GM19023 (cell line): ENCODE results near the gene PPME1.
"Not testable (repeated sequence)": the region's sequence is repeated elsewhere in the genome, so short reads cannot be mapped to it uniquely, and the experiment has no call there.

Source experiments
- ATAC-seq: cut with Tn5 transposase; IDR thresholded peaks from one replicate; pipeline ENCODE4 v1.9.1; 2021; ENCODE audit warnings: mild to moderate bottlenecking, moderate library complexity; ENCODE audit not compliant: unreplicated experiment

Gene PPME1, protein sequence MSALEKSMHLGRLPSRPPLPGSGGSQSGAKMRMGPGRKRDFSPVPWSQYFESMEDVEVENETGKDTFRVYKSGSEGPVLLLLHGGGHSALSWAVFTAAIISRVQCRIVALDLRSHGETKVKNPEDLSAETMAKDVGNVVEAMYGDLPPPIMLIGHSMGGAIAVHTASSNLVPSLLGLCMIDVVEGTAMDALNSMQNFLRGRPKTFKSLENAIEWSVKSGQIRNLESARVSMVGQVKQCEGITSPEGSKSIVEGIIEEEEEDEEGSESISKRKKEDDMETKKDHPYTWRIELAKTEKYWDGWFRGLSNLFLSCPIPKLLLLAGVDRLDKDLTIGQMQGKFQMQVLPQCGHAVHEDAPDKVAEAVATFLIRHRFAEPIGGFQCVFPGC

DNA sequence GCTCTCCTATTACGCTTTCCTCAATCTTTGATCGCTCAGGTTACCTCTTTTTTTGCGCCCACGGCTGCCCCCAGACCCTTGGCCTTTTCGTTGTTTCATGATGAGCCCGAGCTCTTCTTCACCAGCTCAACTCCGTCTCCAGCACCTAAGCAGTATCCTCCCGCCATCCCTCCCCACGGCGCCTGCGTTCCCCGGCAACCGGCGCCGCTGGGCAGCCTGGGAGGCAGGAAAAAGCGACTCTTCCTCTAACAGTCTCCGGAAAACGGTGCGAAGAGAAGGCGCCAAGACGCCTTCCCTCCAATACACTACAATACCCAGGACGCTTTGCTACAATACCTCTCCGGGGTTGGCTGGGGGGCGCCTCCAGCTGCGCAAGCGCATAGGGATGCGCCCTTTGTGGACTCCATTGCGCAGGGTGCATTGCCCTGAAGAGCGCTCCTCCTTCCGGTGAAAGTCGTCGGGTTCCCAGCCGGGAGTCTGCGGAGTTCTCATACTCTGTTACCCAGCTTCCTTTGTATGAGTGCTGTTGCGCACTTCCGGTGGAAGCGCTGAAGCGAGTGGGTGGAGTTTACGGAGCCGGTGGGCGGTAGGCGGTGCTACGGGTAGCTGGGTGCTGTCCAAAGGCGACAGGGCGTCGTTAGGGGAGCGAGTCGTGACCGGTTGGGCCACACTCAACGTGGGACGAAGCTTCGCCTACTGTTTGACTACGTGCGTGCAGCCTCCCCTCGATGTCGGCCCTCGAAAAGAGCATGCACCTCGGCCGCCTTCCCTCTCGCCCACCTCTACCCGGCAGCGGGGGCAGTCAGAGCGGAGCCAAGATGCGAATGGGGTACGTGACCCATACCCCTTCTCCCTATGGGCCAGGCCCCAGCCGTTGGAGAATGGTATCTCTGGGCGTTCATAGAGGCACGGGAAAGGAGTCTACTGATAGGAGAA is at the start of gene PPME1, which contains the start of gene C2CD3:
Gene PPME1 (plus strand): TSS at position 596 of the 936 bp plus-strand sequence. CDS start 133 bp downstream, at position 729.
Gene C2CD3 (minus strand): TSS at position 309 of the 936 bp plus-strand sequence. CDS start 210 bp downstream, at position 99.
- ATAC-seq: peak; percentile 95

DNA sequence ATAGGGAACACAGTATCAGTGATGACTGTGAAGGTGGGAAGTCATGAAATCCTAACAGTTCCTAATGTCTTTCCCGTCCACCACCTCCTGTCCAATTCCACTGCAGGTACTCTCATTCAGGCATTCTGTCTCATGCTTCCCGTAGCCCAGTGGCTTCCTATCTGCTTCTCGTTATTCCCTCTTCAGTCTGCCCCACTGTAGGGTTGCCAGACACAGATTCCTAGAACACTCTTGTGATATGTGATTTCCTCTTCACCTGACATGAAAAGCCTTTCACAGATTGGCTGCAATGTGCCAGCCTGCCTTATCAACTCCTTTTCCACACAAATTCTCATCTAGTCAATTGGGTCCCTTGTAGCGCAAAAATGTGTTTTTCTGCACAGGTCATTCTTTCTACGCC is 49.3 kb upstream of the PPME1 start:
- ATAC-seq: no peak

DNA sequence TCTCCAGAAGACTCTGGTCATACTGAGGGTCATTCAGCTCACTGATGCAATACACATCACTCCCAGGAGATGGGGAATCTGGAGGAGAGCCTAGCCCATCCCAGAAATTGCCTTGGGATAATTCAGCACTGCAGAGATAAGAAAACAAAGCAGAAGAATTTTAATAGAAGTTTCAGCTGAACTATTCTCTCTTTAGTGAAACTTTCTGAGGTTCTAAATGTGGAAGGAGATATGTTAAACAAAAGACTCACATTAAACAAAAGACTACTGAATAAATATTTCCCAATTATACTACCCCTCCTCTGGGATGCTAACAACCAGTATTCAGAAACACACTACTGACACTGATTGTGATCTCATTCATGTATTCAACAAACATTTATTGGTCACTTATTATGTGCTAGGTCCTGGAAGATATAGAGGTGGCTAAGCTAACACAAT is 48.1 kb upstream of the PPME1 start:
- ATAC-seq: no peak

DNA sequence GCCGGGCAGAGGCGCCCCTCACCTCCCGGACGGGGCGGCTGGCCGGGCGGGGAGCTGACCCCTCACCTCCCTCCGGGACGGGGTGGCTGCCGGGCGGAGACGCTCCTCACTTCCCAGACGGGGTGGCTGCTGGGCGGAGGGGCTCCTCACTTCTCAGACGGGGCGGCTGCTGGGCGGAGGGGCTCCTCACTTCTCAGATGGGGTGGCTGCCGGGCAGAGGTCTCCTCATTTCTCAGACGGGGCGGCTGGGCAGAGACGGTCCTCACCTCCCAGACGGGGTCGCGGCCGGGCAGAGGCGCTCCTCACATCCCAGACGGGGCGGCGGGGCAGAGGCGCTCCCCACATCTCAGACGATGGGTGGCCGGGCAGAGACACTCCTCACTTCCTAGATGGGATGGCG is 42.0 kb upstream of the PPME1 start:
- not testable (repeated sequence) for ATAC-seq

DNA sequence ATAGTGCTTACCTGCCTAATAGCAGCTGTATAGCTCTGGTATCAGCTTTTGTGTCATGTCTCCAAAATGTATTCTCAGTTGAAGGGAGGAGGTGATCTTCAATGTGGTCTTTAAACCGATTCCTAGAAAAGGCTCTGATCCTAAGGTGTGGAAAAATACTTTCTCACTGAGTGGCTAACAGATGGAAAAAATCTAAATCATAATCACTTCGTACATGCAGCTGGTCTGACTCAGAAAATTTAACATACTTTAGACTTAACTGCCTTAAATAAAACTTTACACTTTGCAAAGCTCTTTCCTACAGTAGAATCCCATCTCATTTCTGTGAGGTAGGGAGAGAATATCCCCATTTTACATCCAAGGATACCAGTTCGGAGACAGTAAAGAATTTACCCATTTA is 38.3 kb upstream of the PPME1 start:
- no peak for ATAC-seq

DNA sequence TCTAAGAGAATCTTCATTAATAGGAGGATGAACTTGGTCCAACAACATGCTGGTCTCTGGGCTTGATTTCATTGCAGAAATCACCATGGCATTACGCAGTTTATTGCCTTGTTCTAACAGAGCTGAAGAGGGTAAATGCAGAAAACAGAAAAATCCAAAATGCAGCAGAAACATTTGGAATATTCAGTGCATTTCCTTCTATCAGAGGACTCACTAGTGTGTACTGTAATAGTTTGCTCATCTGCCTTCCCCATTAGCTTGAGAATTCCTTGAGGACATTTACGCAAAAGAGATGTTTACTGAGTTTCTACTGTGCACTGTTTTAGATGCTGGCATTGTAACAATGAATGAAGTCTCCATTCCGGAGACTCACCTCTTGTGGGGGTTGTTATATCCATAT is 37.7 kb upstream of the PPME1 start:
- no peak for ATAC-seq

DNA sequence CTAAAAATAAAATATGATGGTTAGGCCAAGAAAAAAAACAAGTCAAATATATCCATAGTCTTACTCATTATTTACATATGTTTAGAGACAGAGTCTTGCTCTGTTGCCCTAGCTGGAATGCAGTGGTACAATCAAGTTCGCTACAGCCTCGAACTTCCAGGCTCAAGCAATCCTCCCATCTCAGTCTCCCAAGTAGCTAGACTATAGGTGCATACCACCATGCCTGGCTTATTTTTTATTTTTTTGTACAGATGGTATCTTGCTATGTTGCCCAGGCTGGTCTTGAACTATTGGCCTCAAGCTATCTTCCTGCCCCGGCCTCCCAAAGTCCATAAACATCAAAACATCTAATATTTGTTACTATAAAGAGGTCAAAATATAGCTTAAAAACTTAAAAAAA is 36.4 kb upstream of the PPME1 start:
- ATAC-seq: no peak

DNA sequence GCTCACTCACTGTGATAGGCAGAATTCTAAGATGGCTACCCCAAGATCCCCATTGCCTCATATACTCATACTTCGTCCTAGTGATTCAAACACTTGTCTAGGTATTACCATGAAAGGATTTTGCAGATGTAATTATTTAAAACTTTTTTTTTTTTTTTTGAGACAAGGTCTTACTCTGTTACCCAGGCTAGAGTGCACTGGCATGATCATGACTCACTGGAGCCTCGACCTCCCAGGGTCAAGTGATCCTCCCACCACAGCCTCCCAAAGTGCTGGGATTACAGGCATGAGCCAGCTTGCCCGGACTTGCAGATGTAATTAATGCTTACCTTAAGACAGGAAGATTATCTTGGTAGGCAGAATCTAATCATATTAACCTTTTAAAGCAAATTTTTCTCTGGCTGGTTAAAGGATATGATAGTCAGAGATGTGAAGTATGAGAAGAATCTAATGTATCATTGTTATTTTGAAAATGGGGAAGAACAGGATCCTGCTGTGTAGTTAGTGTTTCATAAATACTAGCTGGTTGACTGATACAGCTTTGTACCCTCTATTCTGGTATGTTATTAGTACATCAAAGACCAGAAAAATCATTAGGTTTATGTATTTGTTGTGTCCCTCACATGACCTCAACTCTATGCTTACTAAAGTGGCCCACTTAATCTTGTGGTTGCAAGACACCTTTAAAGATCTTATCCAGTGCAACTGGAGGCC is 35.8 kb upstream of the PPME1 start:
- no peak for ATAC-seq

DNA sequence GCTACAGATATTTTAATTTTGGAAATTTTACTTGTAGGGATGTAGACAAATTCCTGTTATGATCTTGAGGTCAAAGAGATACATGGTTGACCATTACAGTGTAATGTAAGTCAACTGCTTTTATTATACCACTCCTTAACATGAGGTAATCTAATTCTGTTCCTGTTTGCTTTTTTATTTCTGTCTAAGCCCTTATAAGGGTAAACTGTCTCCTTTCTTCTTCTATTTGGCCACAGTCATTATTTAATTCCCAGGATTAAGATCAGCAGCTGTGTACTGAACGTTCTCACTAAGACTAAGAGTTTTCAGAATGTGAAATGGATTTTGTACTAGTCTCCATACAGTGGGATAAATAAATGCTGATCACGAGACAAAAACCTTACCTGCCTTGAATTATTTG is 33.1 kb upstream of the PPME1 start:
- ATAC-seq: no peak

DNA sequence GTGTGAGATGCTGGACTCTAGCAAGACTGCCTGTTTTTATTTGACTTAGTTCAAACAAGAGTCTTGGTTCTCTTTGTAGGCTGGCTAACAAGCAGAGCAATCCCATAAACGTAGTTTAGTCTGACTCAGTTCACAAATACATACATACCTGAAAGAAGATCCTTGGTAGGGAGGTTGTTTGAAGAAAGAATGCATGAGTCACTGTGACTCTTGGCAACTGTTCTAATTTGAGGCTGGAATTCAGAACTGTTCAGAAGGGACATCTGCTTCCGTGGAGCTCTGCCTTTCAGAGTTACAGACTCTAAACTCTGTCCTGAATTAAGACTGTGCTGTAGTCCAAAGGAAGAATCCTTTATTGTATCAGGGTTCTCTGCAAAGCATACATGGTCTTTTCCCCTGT is 32.5 kb upstream of the PPME1 start:
- no peak for ATAC-seq

DNA sequence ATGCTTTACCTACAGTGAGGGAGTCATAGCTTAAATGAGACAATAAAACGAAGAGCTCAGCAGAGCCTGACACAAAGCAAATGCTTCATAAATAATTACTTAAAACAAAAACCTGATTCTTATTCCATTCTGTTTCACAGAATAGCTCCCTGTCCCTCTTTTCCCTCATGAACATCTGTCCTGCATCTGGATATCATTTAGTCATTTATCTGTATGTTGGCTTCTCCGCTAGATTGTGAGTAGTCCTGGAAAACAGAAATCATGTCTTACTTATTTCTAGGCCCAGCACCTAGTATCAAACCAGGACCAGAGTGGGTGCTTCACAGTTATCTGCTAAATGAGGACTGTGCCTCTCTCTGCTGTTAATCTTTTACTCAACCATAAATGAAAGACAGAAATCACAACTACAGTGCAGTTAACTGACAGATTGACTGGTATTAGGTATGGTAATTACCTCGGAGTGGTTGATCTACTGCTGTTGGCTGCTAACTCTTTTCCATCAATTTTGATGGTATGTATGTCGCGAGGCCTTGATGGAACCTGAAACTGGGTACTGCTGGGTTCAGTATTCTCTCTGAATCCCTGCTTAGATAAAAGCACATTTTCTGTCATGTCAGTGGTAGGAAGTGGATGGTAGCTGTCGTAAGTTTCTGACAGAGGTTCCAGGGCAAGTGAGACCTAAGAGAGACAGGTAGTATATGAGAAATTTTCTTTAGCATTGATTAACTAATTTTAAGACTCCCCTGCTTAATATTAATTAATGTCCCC is 31.8 kb upstream of the PPME1 start:
- ATAC-seq: no peak

DNA sequence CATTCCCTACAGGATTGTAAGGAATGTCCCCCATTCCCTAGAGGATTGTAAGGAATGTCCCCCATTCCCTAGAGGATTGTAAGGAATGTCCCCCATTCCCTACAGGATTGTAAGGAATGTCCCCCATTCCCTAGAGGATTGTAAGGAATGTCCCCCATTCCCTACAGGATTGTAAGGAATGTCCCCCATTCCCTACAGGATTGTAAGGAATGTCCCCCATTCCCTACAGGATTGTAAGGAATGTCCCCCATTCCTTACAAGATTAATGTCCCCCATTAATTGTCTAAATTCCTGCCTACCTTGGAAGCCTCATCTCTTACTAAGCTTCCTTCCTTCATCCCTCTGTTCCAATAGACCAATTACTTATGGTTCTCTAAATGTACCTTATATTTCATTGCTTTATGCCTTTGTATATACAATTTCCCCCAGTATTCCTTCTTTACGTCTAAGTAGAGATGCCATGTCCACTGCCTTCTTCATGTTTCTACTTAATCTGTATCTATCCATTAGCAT is 31.1 kb upstream of the PPME1 start:
- ATAC-seq: not testable (repeated sequence)

DNA sequence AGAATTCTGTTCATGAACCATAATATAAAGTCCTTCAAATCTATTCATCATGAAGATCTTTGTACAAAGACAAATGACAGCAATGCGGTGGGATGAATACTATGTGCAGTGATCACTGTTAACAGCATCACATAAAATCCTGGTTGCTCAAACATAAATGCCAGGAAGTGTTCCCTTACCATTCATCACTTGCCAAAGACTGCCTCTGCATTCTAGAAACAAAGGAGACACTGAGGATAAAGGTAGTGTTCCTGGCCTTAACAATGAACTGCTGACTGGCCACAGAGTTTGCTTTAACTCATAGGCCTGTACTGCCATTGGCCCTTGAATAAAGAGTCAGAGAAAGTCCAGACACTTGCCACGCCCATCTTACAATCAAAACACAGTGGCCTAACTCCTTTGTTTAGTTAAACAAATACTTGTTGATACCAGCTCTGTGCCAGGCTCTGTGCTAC is 29.8 kb upstream of the PPME1 start:
- ATAC-seq: no peak

DNA sequence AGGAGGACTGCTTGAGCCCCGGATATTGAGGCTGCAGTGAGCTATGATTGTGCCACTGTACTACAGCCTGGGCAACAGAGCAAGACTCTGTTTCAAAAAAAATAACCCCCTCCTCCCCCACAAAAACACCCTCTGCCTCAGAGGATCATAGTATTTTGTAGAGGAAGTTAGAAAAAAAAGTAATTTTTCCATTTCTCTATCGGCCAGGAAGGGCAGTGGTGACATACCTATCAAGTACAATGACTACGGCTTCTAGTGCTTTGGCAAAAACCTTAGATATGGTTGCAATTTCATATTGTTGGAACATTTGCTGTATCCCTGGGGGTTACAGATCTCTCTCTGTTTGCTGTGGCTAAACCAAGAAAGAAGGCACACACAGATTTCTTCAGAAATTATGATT is 29.2 kb upstream of the PPME1 start:
- ATAC-seq: no peak

DNA sequence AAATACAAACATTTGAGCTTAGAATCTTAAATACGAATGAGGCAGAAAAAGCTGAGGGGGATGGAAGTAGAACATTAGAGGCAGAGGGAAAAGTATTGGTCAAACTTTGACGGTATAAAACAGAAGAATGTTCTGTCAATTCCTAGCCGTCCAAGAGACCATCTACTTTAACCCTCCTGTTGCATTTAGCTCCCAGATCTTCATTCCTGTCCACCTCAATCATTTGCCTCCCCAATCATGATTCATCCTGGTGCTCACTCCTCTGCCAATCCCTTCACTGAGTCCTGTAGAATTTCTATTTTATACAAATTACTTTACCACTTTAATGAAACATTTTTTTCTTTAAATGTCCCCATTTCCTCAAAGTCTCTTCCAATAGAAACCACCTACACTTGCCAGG is 28.5 kb upstream of the PPME1 start:
- ATAC-seq: no peak

DNA sequence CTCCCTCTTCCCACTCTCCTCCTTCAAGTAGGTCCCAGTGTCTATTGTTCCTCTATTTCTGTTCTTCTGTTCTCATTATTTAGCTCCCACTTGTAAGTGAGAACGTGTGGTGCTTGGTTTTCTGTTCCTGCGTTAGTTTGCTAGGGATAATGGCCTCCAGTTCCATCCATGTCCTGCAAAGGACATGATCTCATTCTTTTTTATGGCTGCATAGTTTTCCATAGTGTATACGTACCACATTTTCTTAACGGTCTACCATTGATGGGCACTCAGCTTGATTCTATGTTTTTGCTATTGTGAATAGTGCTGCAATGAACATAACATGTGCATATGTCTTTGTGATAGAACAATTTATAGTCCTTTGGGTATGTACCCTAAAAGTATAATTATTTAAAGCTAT is 26.5 kb upstream of the PPME1 start:
- no peak for ATAC-seq

DNA sequence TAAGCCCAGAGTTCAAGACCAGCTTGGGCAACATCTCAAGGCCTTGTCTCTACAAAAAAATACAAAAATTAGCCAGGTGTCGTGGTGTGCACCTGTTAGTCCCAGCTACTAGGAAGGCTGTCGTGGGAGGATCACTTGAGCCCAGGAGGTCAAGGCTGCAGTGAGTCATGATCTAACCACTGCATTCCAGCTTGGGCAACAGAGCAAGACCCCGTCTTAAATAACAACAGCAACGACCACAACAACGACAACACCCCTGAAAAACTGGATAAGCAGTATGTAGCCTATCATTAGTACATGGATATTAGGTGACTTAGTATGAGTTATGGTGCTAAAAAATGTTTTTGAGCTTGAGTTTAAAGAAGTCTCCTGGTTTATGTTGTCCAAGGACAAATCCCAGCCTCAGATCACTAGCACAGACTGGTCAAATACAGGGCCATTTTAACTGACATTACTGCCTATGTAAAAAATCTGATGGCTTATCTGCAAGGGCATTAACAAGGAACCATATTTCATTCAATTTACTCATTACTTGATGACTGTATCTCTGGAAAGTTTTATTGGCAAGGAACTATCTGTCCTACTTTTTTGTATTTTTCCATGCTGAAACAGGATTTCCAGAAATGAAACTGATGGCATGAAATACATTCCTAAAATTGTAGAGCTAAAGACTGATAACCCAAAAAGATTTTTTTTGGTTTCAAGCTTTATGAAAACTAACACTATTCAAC is 23.7 kb upstream of the PPME1 start:
- no peak for ATAC-seq

DNA sequence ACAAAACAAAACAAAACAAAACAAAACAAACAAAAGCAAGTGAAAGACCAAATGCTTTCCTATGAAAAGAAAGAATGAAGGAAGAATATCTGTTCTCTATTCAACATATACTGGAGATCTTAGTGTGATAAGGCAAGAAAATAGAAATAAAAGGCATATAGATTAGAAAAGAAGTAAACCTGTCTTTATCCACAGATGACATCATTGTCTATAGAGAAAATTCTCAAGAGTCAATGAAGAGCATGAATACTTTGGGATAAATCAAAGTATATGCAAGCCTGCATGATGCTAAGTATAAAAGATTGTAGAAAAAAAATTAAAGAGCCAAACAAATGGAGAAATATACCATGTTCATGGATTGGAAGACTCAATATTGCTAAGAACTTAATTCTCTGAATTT is 17.9 kb upstream of the PPME1 start:
- no peak for ATAC-seq

DNA sequence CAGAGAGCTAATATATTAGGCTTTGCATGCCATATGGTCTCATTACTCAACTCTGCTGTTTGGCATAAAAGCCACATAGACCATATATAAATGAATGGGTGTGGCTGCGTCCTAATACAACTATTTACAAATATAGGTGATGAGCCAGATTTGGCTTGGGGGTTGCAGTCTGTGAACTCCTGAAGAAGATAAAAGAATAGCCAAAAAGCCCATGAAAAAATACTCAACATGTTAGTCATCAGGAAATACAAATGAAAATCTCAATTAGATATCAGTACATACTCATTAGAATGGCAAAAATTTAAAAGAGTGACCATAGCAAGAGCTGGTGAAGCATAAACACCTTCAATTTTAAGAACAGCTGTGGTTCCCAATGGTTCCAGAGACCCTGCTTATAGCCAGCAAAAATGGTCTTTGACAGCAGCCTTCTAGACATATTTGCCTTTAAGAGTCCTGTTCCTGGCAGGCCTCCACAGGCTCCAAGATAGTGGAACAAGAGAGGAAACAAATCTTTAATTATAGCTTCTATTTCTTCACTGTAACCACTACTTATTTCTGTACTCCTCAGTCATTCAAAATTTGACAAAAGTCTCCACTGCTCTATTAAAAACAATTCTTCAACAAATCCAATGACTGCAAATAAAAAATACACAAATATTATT is 16.3 kb upstream of the PPME1 start:
- ATAC-seq: no peak
